ENCODE data around the gene HSH2D. TPM values are rescaled to one million over a fixed set of nuclear protein-coding genes. Genes with fewer than 3 reads are reported as not detected.

Gene HSH2D
- total RNA-seq, 1 donor from 2014 or later, result 14.0 TPM

- peak; percentile 34 for DNase-seq (ENCODE audit: low spot score)
These were observed 24.2 kb upstream of the HSH2D start for GRCh38 chr19:16119075-16119857.

- no peak for DNase-seq (ENCODE audit: low spot score)
These were observed 22.3 kb upstream of the HSH2D start for GRCh38 chr19:16121141-16121540.

GRCh38 chr19:16121967-16122366 lies 21.5 kb upstream of the HSH2D start:
- DNase-seq (ENCODE audit: low spot score), result no peak

- DNase-seq (ENCODE audit: low spot score), result no peak
These were observed 18.5 kb upstream of the HSH2D start for GRCh38 chr19:16124953-16125352.

GRCh38 chr19:16125737-16126495 lies 17.6 kb upstream of the HSH2D start:
- DNase-seq (ENCODE audit: low spot score), result no peak

GRCh38 chr19:16127080-16127479 lies 16.4 kb upstream of the HSH2D start:
- no peak for DNase-seq (ENCODE audit: low spot score)

GRCh38 chr19:16127776-16128371 lies 15.6 kb upstream of the HSH2D start:
- no peak for DNase-seq (ENCODE audit: low spot score)

- no peak for DNase-seq (ENCODE audit: low spot score)
These were observed 11.8 kb upstream of the HSH2D start for GRCh38 chr19:16131648-16132047.

- DNase-seq (ENCODE audit: low spot score), result no peak
These were observed 9.7 kb upstream of the HSH2D start for GRCh38 chr19:16133818-16134217.

- no peak for DNase-seq (ENCODE audit: low spot score)
These were observed 9.0 kb upstream of the HSH2D start for GRCh38 chr19:16134510-16134909.

- no peak for DNase-seq (ENCODE audit: low spot score)
These were observed 7.9 kb upstream of the HSH2D start for GRCh38 chr19:16135430-16136127.

GRCh38 chr19:16136185-16136999 lies 7.1 kb upstream of the HSH2D start:
- no peak for DNase-seq (ENCODE audit: low spot score)

- no peak for DNase-seq (ENCODE audit: low spot score)
These were observed 3.7 kb upstream of the HSH2D start for GRCh38 chr19:16139752-16140151.

GRCh38 chr19:16141043-16141442 lies 2.4 kb upstream of the HSH2D start:
- DNase-seq (ENCODE audit: low spot score), result no peak

GRCh38 chr19:16142032-16142580 lies 1.4 kb upstream of the HSH2D start:
- no peak for DNase-seq (ENCODE audit: low spot score)

GRCh38 chr19:16144216-16144581 lies 714 bp downstream of the HSH2D start:
- no peak for DNase-seq (ENCODE audit: low spot score)

GRCh38 chr19:16146112-16146511 lies 2.6 kb downstream of the HSH2D start:
- DNase-seq (ENCODE audit: low spot score), result no peak

- DNase-seq (ENCODE audit: low spot score), result no peak
These were observed 5.2 kb downstream of the HSH2D start for GRCh38 chr19:16148443-16149229.

- DNase-seq (ENCODE audit: low spot score), result no peak
These were observed 10.3 kb downstream of the HSH2D start for GRCh38 chr19:16153582-16154336.

Data from mucosa of gallbladder (tissue), 1 donor.